CD1c-positive myeloid dendritic cell (primary cell): Measurements from ENCODE around the gene PVALEF.

Experiments used
- DNase-seq: peaks from one replicate; pipeline ENCODE4 v3.0.0-alpha.2; 2016; ENCODE audit errors: extremely low spot score

PVALEF gene

DNA sequence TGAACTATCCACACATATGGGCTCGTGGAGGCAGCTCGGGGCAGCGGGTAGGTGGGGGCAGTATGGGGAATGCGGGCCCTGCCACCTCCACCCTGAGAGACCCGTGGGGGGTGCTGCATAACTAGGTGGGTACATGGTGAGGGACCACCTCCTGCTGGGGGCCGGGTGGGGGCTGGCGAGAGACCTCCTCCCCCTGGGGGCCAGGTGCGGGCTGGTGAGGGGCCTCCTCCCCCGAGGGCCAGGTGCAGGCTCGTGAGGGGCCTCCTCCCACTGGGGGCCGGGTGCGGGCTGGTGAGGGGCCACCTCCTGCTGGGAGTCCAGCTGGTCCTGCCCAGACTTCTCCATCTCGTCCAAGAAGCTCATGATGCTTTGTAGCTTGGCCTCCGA is 32.1 kb downstream of the PVALEF start:
- no peak for DNase-seq

DNA sequence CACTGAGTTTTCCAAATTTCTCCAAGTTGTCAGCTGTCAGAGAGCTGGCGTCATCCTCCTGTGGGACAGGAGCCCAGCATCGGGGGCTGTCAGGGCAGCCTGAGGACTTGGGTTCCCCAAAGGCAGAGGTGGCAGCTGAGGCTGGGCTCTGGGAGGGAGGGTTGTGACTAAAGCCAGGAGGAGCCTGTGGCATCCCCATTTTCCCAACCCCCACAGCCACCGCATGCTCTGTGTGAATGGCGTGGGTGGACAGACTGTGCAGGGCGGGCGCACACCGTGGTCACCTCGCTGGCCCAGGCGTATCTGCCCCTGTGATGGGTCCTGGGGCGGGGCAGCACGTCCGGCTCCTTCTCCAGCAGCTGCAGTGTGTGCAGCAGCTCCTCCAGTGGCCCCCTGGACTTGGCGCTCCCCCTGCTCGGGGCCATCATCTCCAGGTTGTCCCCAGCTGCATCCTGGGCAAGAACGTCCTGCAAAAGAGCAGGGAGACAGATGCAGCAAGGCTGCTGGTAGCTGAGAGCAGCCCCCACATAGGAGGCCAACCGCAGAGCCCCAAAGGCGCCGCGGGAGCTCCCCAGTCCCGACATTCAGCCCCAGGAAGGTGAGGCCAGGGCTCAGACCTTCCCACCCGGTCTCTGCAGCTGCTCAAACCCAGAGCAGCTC is 32.7 kb downstream of the PVALEF start:
- DNase-seq: no peak

DNA sequence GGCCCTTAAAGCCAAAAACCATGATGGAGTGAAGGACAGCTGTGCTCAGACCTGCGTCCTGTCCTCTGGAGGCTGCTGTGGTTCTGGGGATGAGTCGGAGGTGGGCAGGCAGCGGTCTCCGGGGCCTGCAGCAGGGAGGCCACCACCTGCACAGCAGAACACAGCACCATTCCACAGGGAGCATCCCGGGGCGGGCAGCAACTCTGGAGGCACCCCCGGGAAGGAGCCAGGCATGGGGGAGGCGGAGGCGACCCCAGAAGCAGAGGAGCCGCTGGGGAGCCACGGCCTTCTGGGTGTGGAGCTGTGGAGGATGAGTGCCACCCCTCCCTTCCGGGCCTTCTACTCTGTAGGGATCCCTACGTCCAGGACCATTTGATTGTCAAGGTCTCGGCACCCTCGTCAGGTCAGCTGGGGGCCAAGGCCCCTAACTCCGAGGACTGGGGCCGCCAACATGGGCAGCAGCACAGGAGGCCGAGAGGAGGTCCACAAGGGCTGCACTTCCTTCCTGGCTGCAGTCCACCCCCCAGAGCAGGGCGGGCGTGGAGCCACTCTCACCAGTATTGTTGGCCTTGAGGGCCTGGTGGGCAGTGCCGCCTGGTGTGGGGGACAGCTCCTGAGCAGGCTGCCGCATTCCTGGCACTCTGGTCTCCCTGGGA is 33.6 kb downstream of the PVALEF start:
- DNase-seq: no peak

DNA sequence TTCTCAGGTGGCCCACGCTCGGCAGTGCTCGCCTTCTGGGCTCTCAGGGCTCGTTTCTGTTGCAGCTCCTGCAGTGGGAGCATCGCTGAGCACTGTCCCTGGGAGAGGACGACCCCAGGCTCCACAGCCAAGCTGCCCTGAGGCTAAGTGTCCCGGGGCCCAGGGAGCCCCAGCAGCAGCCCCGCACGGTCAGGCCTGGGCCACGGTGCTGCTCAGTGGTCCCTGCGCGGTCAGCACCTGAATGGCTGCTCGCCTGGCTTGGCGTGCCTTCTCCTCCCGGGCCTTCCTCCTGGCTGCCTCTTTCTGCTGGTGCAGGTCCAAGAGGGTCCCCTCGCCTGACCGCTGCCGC is 34.1 kb downstream of the PVALEF start:
- DNase-seq: no peak

DNA sequence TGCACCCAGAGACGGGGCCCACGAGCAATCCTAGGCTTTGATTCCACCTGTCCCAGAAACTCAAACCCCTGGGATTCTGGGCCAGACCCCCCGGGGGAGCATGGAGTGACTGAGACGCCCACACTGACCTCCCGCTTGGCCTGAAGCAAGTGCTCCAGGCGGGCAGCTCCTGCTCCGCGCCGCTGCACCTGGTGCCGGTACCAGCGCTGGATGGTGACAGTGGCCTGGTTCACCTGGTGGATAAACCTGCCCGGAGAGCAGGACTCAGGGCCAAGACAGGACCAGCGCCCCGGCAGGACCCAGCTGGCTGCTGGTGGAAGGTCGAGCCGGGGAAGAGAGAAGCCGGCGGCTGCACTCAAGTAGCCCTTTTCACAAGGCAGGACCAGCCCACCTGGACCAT is 34.9 kb downstream of the PVALEF start:
- DNase-seq: no peak

DNA sequence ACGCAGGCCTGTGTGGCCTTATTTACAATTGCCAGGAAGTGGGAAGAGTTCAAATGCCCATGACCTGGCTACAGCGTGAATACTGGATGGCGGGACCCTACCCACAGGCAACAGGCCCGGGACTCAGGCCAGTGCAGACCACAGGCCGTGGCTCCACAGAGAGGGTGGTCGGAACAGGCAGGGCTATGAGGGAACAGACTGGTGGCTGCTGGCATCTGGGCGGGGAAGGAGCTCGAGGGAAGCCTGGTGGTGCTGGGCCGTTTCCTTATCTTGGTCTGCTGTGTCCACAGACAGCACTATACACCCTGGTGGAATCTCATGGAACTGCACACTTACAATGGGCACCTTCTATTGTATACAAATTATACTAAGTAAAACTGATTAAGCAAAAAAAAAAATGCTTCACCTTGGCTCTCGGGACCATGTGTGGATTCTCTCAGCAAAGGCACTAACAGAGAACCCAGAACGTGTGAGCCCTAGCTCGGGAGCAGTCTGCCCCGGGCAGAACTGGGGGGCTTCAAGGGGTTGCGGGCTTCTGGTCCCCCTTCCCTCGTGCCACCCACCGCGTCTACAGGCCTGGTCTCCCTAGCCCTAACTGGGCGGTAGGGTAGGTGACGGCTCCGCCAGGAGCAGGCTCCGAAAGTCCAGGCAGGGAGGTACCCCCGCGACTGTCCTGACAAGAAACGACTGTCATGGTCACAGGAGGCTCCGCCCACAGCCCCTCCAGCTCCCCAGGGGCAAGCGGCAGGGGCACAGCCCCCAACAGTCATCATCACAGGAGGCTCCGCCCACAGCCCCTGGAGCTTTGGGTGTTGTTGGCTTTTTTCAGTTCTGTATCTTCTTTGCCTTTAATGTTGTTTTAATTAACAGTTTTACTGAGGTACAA is 35.6 kb downstream of the PVALEF start:
- peak; percentile 82 for DNase-seq

DNA sequence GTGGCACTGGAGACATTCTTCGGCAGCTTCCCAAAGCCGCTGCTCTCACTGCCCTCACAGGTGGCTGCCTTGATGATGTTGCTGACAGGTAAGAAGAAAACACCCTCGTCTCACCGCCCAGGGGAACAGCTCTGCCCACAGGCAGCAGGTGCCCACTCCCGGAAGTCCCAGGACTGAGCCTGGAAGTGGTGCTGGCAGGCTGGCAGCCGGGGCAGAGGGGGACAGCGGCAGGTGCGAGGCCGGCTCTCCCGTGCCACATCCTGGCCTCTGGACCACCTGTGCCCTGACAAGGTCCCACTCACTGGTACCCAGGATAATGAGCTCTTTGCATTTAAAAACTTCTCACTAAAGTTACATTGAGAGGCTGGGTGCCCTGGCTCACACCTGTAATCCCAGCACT is 37.0 kb downstream of the PVALEF start:
- no peak for DNase-seq

DNA sequence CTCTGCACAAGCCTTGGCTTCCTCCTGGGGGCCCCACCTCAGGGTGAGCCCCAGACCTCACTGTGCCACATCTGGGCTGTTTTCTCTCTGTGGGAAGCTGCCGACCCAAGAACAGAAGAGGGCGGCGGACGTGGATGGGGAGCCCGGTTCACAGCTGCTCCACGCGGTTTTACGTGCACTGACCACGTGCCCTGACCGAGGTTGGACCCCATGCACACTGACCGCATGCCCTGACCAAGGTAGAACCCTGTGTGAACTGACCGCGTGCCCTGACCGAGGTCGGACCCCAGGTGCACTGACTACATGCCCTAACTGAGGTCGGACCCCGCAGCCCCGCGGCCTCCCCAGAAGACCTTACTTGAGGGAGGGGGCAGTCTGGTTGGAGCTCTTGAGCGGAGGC is 37.8 kb downstream of the PVALEF start:
- DNase-seq: no peak

DNA sequence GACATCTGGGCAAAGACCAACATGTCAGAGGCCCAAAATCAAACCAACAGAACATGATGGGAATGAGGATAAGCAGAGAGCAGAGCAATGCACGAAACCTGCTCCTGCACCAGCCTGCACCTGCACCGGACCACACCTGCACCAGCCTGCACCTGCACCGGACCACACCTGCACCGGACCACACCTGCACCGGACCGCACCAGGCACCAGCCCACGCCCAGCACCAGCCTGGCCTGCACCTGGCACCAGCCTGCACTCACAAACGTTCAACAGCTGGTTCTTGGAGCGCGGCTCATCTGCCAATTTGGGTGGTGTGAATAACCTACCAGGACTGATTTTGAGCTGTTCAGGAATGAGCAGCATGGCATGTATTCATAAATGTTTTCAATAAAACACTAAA is 39.3 kb downstream of the PVALEF start:
- no peak for DNase-seq

DNA sequence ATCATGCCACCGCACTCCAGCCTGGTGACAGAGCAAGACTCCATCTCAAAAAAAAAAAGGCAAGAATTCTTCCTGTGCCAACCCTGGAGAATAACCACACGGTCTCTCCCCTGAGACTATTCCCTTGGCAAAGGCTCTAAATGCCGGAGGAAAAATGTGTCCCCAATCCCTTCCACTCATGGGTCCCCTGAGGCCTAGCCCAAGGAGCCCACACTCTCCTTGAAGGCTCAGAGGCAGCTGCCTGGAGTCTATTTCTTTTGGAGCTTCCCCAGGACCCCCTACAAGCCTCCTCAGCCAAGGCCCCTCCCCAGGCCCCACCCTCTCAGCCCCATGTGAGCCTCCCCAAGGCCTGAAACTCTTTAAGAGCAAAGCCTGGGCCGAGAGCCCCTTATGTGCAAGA is 40.9 kb downstream of the PVALEF start:
- no peak for DNase-seq

DNA sequence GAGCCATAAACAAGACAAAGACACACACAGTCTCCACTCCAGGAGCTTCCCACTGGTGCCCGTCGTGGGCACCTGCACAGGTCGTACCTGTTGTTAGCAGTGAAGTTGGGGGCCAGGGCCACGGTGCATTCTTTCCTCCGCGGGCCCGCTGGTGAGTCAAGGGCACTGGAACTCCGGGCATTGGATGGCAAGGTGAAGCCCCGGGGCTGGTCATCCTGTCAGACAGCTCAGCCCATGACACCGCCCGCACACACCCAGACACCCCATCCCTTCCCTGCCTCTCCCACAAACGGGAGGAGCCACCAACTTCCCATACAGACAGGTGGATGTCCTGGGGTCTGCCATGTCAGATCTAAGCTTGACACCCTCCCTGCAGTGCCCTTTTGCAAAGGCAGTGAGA is 41.4 kb downstream of the PVALEF start:
- DNase-seq: no peak

DNA sequence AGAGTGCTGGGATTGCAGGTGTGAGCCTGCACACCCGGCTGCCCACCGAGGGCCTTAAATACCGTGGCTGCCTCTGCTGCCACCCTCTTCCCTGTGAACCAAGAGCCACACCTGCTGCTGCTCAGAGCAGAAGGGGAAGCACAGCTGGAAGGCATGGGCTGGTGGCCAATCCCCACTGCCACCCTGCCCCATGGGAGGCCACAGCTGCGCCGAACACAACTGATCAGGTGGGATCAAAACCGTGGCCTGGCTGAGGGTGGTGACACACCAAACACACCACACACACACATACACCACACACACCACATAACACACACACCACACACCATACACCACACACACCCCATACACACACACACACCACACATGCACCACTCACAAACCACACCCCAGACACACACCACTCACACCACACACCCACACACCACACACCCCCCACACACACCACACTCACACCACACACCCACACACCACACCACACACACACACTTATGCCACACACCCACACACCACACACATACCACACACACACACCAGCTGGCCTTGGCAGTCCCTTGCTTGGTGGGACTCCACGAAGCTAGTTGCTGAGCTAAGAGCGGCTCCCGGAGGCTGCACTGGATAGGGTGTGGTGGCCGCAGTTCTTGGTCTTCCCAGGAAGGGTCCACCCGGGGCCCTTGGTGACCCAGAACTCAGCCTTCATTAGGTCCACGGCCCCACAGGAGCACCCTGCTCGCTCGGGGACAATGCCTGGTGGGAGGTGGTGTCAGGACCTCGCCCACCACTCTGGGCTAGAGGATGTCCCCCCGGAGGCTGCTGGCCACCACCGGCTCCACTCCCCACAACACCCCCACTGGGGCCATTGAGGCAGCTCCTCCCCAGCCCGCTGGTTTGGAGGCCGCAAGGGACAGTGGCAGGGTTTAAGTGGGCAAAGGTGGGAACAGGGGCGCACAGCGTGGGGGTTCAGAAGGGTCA is 42.6 kb downstream of the PVALEF start:
- no peak for DNase-seq

DNA sequence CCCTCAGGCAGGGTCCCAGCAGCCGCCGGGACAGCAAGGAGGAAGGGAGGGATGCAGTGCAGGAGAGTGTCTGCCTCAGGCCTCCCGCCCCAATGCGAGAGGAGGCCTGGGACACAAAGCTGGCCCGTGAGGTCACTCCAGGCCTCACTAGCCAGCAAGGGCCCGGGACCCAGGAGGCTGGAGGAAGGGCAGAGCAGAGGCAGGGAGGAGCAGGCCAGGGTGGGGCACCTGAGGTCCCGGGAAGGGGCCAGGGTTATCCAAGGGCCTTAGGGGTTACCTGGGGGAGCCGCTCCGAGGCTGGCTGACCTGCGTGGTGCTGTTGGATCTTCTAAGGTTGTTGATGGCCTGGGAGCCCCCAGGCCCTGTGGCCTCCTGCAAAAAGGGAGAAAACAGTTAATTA is 43.3 kb downstream of the PVALEF start:
- DNase-seq: no peak

DNA sequence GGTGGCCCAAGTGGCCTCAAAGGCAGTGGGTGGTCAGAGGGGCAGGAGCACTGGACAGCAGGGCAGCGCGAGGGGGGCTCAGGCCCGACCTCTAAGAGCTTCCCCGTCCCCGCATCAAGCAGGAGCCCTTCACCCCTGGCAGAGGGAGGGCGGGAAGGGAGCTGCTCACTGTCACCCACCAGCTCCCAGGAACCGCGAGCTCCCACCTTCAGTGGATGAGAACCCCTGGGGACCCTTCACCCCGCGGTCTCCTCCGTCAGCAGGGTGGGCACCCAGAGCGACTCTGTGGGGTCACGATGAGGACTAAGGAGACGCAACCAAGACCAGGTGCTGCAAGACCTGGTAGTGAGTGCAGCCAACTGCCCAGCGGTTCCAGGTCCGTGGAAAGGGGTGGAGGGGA is 43.8 kb downstream of the PVALEF start:
- no peak for DNase-seq

DNA sequence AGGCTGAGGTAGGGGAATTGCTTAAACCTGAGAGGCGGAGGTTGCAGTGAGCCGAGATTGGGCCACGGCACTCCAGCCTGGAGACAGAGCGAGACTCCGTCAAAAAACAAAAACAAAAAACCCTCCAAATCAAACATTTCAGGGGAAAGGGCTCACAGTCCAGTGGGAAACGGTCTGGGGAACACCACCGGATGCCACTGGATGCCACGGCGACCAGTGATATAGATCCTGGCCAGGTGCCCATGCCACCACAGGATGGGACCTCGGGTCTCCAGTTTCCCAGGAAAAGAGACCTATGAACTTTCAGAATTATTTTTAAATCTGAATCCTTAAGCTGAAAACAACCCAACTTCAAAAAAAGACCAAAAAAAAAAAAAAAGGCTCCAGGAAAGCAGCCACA is 45.2 kb downstream of the PVALEF start:
- no peak for DNase-seq

DNA sequence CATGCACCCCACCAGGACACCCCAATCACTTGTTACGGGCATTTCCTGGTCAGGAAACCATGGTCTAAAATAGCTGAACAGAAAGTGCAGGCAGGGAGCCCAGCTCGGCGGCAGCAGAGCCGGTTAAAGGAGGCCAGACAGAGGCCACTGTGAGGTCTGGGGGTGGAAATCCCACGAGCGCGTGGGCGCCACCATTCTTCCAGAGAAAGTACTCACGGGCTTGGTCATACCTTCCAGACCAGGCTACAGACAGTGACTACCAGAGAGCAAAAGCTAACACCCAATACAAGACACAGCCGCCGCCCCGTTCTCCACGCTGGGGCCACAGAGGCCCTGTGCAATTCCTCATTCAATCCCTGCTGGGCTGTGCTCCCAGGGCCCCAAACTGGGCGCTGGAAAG is 45.6 kb downstream of the PVALEF start:
- peak; percentile 38 for DNase-seq

DNA sequence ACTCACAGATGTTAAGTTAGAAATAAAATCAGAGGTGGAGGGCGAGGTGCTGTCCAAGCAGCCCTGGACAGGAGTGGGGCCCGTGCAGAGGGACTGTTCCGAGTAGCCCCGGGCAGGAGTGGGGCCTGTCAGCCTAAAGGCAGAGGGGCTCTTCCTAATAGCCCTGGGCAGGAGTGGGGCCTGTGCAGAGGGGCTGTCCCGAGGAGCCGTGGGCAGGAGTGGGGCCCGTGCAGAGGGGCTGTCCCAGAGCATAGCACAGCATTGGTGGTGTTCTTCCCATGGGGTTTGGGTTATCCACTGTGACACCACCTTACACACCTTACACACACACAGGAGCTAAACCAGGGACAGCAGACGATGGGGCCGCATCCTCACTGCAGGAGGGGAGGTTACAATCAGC is 47.1 kb downstream of the PVALEF start:
- DNase-seq: no peak

DNA sequence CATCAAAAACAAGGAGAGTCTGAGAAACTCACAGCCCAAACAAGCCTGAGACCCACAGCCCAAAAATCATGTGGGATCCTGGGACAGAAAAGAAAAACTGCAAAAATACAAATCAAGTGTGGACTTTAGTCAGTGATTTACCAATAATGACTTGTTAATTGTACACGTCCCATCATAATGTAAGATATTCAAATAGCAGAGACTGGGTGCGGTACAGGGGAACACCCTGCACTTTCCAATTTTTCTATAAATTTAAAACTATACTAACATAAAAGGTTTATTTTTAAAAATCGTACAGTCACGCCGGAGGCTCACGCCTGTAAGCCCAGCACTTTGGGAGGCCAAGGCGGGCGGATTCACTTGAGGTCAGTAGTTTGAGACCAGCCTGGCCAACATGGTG is 48.7 kb downstream of the PVALEF start:
- DNase-seq: no peak

DNA sequence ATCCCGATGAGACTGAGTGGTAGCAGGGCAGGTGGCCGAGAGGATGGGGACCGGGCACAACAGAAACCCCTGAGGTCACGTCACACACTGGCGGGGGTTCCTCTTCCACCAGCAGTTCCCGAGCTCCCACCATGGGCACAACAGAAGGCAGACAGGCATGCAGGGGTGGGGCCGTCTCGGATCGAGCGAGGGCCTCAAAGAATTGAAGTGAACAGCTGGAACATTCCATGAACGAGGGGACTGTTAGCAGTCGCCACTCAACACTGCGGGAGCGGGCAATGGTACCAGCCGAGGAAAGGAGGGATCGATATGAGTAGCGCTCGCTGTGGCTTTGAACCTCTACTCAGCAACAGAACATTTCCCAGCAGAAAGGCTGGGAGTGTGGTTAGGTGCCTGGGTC is 52.2 kb downstream of the PVALEF start:
- no peak for DNase-seq

DNA sequence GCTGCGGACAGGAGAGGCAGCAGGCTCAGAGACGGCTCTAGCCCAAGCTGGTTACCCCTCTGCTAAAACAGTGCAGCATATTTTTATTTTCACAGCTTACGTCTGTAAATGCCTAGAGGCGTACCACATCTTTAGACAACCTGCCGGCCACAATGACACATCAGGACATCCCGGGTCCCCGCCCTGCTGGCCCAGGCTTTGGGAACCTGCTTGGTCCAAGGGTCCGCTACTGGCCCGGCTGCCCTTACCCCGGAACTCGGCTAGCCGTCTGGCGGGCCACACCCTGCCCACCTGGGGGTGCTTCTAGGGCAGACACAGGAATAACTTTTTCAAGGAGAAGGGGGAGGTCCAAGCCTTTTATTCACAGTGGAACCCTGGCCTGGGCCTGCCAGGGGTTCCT is 53.2 kb downstream of the PVALEF start:
- no peak for DNase-seq

DNA sequence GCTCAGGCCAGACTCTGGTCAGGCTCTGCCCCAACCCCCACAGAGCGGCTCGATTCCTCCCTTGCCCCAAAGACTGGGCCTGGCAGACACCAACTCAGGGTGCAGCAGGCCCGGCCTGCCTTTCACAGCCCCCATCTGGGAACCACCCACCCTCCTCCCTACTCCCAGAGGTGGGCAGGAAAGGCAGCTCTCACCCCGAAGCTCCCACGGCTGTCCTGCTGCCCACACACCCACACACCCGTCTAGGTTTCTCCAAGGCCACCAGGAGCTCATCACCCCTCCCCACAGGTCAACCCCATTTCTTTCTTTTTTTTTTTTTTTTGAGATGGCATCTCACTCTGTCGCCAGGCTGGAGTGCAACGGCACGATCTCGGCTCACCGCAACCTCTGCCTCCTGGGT is 53.7 kb downstream of the PVALEF start:
- DNase-seq: no peak
